CD4-positive, alpha-beta T cell (primary cell): ENCODE results near the gene IKZF2. TPM values are rescaled to one million over a fixed set of nuclear protein-coding genes. Genes with fewer than 3 reads are reported as not detected.

Source experiments
- ATAC-seq: fragments of 200-7000 bp; cut with Tn5 transposase; one replicate; pipeline ENCODE4 v1.10.0; 2022; ENCODE audit warnings: mild to moderate bottlenecking; ENCODE audit not compliant: poor library complexity
- CTCF ChIA-PET: fragments of 350-600 bp; sonication (Branson Sonifier 250); formaldehyde crosslinking; loops from one replicate; lab custom pipeline; 2021; ENCODE audit warnings: antibody characterized with exemption, inconsistent platforms; lab: Charles Lee
- POLR2A ChIA-PET: fragments of 350-600 bp; sonication (Branson Sonifier 250); formaldehyde crosslinking; loops from one replicate; lab custom pipeline; 2021; ENCODE audit warnings: antibody characterized with exemption, inconsistent platforms; lab: Charles Lee
- DNase-seq, 14 experiments: peaks; one replicate each; pipeline ENCODE4 v3.0.0-alpha.2; 2013 to 2020; ENCODE audit warnings: mixed read lengths in 2 of 14
- H3K27ac ChIP-seq, 2 donors: one replicate each; pipeline versions ENCODE4 v1.5.1 to v1.7.0; 2013; ENCODE audit warnings: low read length in 2 of 2, low read depth in 1 of 2, mild to moderate bottlenecking in 1 of 2
- H3K27me3 ChIP-seq, 2 experiments: 1 replicate in 1 of 2; 2 replicates in 1 of 2; pipeline versions ENCODE4 v1.6.1 to v1.7.0; 2013; ENCODE audit warnings: low read length in 2 of 2, control low read depth in 1 of 2, mild to moderate bottlenecking in 1 of 2, moderate library complexity in 1 of 2; ENCODE audit not compliant: insufficient read depth in 2 of 2, control insufficient read depth in 1 of 2
- H3K36me3 ChIP-seq: one replicate; pipeline ENCODE4 v1.6.1; 2013; ENCODE audit warnings: low read length, control low read depth; ENCODE audit not compliant: insufficient read depth
- H3K4me1 ChIP-seq: one replicate; pipeline ENCODE4 v1.6.1; 2013; ENCODE audit warnings: low read length, control low read depth; ENCODE audit not compliant: insufficient read depth
- H3K4me3 ChIP-seq: one replicate; pipeline ENCODE4 v1.5.1; 2013; ENCODE audit warnings: mild to moderate bottlenecking, low read length, moderate library complexity
- H3K9me3 ChIP-seq, 2 experiments: 1 replicate in 1 of 2; 2 replicates in 1 of 2; pipeline versions ENCODE4 v1.6.1 to v1.7.0; 2013; ENCODE audit warnings: low read length in 2 of 2, mild to moderate bottlenecking in 2 of 2, control low read depth in 1 of 2, moderate library complexity in 1 of 2; ENCODE audit not compliant: control insufficient read depth in 1 of 2, insufficient read depth in 1 of 2
- H3K27ac Mint-ChIP-seq: one replicate; pipeline ENCODE4 v1.8.0; 2020; ENCODE audit warnings: mixed read lengths
- H3K27me3 Mint-ChIP-seq: one replicate; pipeline ENCODE4 v1.8.0; 2021; ENCODE audit warnings: mixed read lengths
- H3K36me3 Mint-ChIP-seq: one replicate; pipeline ENCODE4 v1.8.0; 2021; ENCODE audit warnings: low read depth, mixed read lengths
- H3K4me1 Mint-ChIP-seq: one replicate; pipeline ENCODE4 v1.8.0; 2021; ENCODE audit warnings: low read depth, mixed read lengths
- H3K4me3 Mint-ChIP-seq: one replicate; pipeline ENCODE4 v1.8.0; 2020; ENCODE audit warnings: mild to moderate bottlenecking, mixed read lengths
- H3K9me3 Mint-ChIP-seq: one replicate; pipeline ENCODE4 v1.8.0; 2020; ENCODE audit warnings: mixed read lengths
- CTCF ChIP-seq: fragments of 200-600 bp; IDR thresholded peaks from one replicate; pipeline ENCODE4 v1.8.0; 2022; ENCODE audit warnings: antibody characterized with exemption, mild to moderate bottlenecking
- intact Hi-C, 2 experiments: fragments of 100-400 bp; cut with DNase I in 1 of 2; cut with micrococcal nuclease in 1 of 2; formaldehyde crosslinking; loops; one replicate each; pipeline versions ENCODE4 v1.15.1 to v1.9.0; 2023 to 2025; cut with DNase I, micrococcal nuclease
- total RNA-seq, 174 experiments: library from RNA in 2 of 174; stranded (reverse) in 2 of 174; gene quantifications; one replicate each; pipeline ENCODE4 v1.2.3 and lab custom pipeline; 2021 to 2026

Gene IKZF2
- total RNA-seq, 2 experiments from 2014 or later: 8.7 to 8.9 TPM

GRCh38 chr2:213105212-213105611, 46.2 kb downstream of the IKZF2 start:
- no peak overlapping the region for H3K4me3 Mint-ChIP-seq
- no peaks in the 10 kb centered on the region for H3K36me3 Mint-ChIP-seq
- Histone ChIP-seq H3K9me3 (no peaks in the 10 kb centered on the region), H3K27ac (no peak overlapping the region), H3K36me3 (no peaks in the 10 kb centered on the region), H3K27me3 (no peaks in the 10 kb centered on the region), H3K4me3 (no peak overlapping the region), H3K4me1 (no peaks in the 10 kb centered on the region)
- DNase-seq: no peak
- ChIA-PET CTCF (no interaction called here), POLR2A (interaction anchor here (0.9 to 2.0 kb wide), 4 partner anchors 14 to 47 kb away, joined by 3 to 6 read pairs (median 4); partner anchors contain the start of gene IKZF2)
- no peak for TF ChIP-seq CTCF
- intact Hi-C loops: no loop called here
- peaks cover 53% of the 10 kb centered on the region for H3K4me1 Mint-ChIP-seq
- no peaks in the 10 kb centered on the region for H3K9me3 Mint-ChIP-seq
- ATAC-seq: no peak
- peak overlapping the region; percentile 68 for H3K27ac Mint-ChIP-seq
- H3K27me3 Mint-ChIP-seq: no peaks in the 10 kb centered on the region

- Mint-ChIP-seq H3K9me3 (no peaks in the 10 kb centered on the region), H3K36me3 (no peaks in the 10 kb centered on the region), H3K4me3 (peak overlapping the region; percentile 78), H3K4me1 (peaks cover 53% of the 10 kb centered on the region), H3K27me3 (no peaks in the 10 kb centered on the region), H3K27ac (peak overlapping the region; percentile 68)
- ChIA-PET CTCF (no interaction called here), POLR2A (interaction anchor here (0.6 to 2.0 kb wide), 4 partner anchors 8 to 47 kb away, joined by 3 to 6 read pairs (median 4); partner anchors contain the start of gene IKZF2)
- TF ChIP-seq CTCF: no peak
- intact Hi-C loops: no loop called here
- H3K36me3 ChIP-seq: no peaks in the 10 kb centered on the region
- no peak for DNase-seq
- no peak overlapping the region for H3K4me3 ChIP-seq
- ATAC-seq: no peak
- H3K27me3 ChIP-seq: no peaks in the 10 kb centered on the region
- H3K9me3 ChIP-seq: no peaks in the 10 kb centered on the region
- H3K4me1 ChIP-seq: no peaks in the 10 kb centered on the region
- no peak overlapping the region for H3K27ac ChIP-seq
Measured at GRCh38 chr2:213104903-213105202, 46.6 kb downstream of the IKZF2 start.

- CTCF ChIA-PET: interaction anchor here (0.7 to 0.8 kb wide), 2 partner anchors 19 to 47 kb away, joined by 3 to 4 read pairs; no protein-coding TSS in a partner anchor
- Histone ChIP-seq H3K9me3 (no peaks in the 10 kb centered on the region), H3K27me3 (no peaks in the 10 kb centered on the region), H3K4me3 (peak overlapping the region; percentile 13), H3K36me3 (no peaks in the 10 kb centered on the region), H3K27ac (no peak overlapping the region), H3K4me1 (no peaks in the 10 kb centered on the region)
- Mint-ChIP-seq H3K9me3 (no peaks in the 10 kb centered on the region), H3K4me3 (peak overlapping the region; percentile 78), H3K4me1 (peaks cover 56% of the 10 kb centered on the region), H3K36me3 (no peaks in the 10 kb centered on the region), H3K27ac (peak overlapping the region; percentile 68), H3K27me3 (no peaks in the 10 kb centered on the region)
- DNase-seq (peak in 3 of 14 experiments; percentile 26 to 43 (median 28)), ATAC-seq (peak; percentile 60)
- intact Hi-C loops: no loop called here
- POLR2A ChIA-PET: interaction anchor here (0.6 to 2.0 kb wide), 6 partner anchors 7 to 48 kb away, joined by 3 to 6 read pairs (median 4); partner anchors contain the start of gene IKZF2
- no peak for TF ChIP-seq CTCF
Measured at GRCh38 chr2:213104092-213104902, 47.1 kb downstream of the IKZF2 start.
